OCI-LY3 (cell line): Measurements from ENCODE around the gene CCDC78.

Experiments used
- EZH2phosphoT487 ChIP-seq: fragments of 200-600 bp; shearing (Covaris generic); IDR thresholded peaks from 2 replicates; pipeline ENCODE4 v1.6.1; 2018; ENCODE audit warnings: antibody characterized with exemption, mixed run types, low read depth
- TF ChIP-seq, protein P1 (sequence below): fragments of 200-600, 300-600 bp; sonication (generic); IDR thresholded peaks from 2 replicates; pipeline ENCODE4 v1.5.1; 2014; ENCODE audit warnings: antibody characterized with exemption, low read length, low read depth

DNA sequence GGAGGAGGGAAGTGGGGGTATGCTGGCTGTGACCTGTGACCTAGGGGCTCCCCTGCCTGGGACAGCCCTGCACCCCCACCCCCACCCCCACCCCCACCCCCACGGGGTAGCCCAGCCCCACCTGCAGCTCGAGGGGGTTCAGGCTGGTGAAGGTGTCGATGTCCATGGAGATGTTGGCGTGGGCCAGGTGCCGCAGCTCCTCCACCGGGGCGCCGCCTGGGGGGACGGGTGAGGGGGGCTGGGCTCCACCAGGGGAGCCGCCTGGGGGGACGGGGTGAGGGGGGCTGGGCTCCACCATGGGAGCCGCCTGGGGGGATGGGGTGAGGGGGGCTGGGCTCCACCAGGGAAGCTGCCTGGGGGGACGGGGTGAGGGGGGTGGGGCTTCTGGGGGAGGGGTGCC is 44.2 kb upstream of the CCDC78 start:
- TF ChIP-seq, protein P1, sequence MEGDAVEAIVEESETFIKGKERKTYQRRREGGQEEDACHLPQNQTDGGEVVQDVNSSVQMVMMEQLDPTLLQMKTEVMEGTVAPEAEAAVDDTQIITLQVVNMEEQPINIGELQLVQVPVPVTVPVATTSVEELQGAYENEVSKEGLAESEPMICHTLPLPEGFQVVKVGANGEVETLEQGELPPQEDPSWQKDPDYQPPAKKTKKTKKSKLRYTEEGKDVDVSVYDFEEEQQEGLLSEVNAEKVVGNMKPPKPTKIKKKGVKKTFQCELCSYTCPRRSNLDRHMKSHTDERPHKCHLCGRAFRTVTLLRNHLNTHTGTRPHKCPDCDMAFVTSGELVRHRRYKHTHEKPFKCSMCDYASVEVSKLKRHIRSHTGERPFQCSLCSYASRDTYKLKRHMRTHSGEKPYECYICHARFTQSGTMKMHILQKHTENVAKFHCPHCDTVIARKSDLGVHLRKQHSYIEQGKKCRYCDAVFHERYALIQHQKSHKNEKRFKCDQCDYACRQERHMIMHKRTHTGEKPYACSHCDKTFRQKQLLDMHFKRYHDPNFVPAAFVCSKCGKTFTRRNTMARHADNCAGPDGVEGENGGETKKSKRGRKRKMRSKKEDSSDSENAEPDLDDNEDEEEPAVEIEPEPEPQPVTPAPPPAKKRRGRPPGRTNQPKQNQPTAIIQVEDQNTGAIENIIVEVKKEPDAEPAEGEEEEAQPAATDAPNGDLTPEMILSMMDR = no peak
- TF ChIP-seq EZH2phosphoT487 = no peak
